Mesothelial cell of epicardium (in vitro differentiated cells): ENCODE results near the gene BBS7. TPM values are rescaled to one million over a fixed set of nuclear protein-coding genes. Genes with fewer than 3 reads are reported as not detected.

Source experiments
- DNase-seq, 2 experiments: peaks; one replicate each; pipeline ENCODE4 v3.0.0; 2021; ENCODE audit warnings: low spot score in 2 of 2; ENCODE audit not compliant: unreplicated experiment in 2 of 2
- H3K27ac Mint-ChIP-seq: 2 replicates; pipeline ENCODE4 v1.8.0; 2021; ENCODE audit warnings: mixed read lengths
- H3K27me3 Mint-ChIP-seq: 2 replicates; pipeline ENCODE4 v1.8.0; 2021; ENCODE audit warnings: low read depth, mixed read lengths
- H3K36me3 Mint-ChIP-seq: 2 replicates; pipeline ENCODE4 v1.8.0; 2021; ENCODE audit warnings: mixed read lengths
- H3K4me1 Mint-ChIP-seq: 2 replicates; pipeline ENCODE4 v1.8.0; 2021; ENCODE audit warnings: mixed read lengths
- H3K4me3 Mint-ChIP-seq: 2 replicates; pipeline ENCODE4 v1.8.0; 2021; ENCODE audit warnings: mild to moderate bottlenecking, moderate library complexity, mixed read lengths
- H3K9me3 Mint-ChIP-seq: 2 replicates; pipeline ENCODE4 v1.8.0; 2021; ENCODE audit warnings: mixed read lengths
- total RNA-seq: library from RNA; stranded (reverse); gene quantifications from 3 replicates; pipeline ENCODE4 v1.2.1, GENCODE V29; 2021
- TF ChIP-seq, protein P1 (sequence below): fragments of 200-600 bp; sonication (generic); IDR thresholded peaks from one replicate; pipeline ENCODE4 v1.5.0; 2021; ENCODE audit warnings: antibody characterized with exemption; ENCODE audit not compliant: unreplicated experiment

BBS7 gene
- total RNA-seq, 1 donor from 2014 or later, result 21.2 TPM

DNA sequence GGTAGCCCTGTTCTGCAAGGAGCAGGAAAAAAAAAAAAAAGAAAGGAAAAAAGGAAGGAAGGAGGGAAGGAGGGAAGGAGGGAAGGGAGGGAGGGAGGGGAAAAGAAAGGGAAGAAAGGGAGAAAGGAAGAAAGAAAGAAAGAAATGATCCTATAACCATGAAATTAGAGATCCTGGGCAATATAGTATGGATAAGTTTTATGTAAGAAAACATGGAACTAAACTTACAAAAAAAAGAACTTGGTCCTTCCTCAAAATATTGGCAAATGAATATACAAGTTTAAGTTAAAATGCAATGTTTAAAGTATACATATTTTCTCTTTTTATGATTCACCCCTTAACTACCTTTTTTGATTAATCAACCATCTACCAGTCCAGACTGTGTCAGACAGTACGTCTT, 18.9 kb downstream of the BBS7 start:
- peaks cover 14% of the 10 kb centered on the region for H3K36me3 Mint-ChIP-seq
- no peak overlapping the region for H3K4me3 Mint-ChIP-seq
- TF ChIP-seq, protein P1, sequence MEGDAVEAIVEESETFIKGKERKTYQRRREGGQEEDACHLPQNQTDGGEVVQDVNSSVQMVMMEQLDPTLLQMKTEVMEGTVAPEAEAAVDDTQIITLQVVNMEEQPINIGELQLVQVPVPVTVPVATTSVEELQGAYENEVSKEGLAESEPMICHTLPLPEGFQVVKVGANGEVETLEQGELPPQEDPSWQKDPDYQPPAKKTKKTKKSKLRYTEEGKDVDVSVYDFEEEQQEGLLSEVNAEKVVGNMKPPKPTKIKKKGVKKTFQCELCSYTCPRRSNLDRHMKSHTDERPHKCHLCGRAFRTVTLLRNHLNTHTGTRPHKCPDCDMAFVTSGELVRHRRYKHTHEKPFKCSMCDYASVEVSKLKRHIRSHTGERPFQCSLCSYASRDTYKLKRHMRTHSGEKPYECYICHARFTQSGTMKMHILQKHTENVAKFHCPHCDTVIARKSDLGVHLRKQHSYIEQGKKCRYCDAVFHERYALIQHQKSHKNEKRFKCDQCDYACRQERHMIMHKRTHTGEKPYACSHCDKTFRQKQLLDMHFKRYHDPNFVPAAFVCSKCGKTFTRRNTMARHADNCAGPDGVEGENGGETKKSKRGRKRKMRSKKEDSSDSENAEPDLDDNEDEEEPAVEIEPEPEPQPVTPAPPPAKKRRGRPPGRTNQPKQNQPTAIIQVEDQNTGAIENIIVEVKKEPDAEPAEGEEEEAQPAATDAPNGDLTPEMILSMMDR, result no peak

DNA sequence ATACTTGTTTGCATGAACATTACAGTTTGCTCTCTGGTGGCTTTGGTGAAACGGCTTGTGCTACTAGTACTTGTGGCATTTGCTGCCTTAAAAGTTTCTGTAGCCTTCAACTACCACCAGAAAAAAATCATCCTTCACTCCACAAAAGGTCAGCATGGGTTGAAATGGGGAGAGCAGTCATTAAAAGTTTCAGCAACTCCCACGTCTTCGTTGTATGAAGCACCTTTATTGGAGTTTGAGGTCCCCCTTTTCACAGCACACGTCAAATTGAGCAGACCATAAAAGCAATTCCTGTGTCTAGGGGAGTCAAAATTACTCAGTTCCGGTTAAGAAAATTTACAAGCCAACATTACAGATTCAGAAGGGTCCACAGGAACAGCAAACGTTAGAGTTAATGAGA, 23.6 kb downstream of the BBS7 start:
- Mint-ChIP-seq H3K36me3 (peaks cover 21% of the 10 kb centered on the region), H3K9me3 (no peaks in the 10 kb centered on the region), H3K27ac (no peak overlapping the region), H3K4me3 (no peak overlapping the region), H3K4me1 (no peaks in the 10 kb centered on the region), H3K27me3 (no peaks in the 10 kb centered on the region)
- TF ChIP-seq, protein P1, result no peak
- no peak for DNase-seq

More for the DNA sequence above, 18.9 kb downstream of the BBS7 start:
- Mint-ChIP-seq H3K27me3 (no peaks in the 10 kb centered on the region), H3K27ac (no peak overlapping the region), H3K4me1 (no peaks in the 10 kb centered on the region), H3K9me3 (no peaks in the 10 kb centered on the region)
- no peak for DNase-seq

DNA sequence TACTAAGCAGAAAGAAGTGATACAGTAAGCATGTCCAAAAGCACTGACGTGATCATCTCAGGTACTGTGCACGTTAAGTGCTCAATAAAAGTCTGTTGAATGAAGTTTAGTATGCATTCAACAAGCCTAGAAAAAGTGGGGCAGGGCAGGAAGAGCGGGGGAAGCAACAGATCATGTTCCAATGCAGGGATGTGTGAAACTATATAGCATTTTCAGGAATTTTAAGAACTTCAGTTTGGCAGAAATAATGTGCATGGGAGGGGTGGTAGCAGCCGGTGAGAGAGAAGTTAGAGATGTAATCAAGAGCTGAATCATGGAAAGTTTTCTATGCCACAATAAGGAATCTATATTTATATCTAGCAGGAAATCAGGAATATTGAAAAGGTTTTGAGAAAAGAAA, 27.4 kb downstream of the BBS7 start:
- Mint-ChIP-seq H3K4me3 (no peak overlapping the region), H3K36me3 (peaks cover 31% of the 10 kb centered on the region), H3K4me1 (no peaks in the 10 kb centered on the region), H3K9me3 (no peaks in the 10 kb centered on the region), H3K27ac (no peak overlapping the region), H3K27me3 (no peaks in the 10 kb centered on the region)
- TF ChIP-seq, protein P1, result no peak
- no peak for DNase-seq

DNA sequence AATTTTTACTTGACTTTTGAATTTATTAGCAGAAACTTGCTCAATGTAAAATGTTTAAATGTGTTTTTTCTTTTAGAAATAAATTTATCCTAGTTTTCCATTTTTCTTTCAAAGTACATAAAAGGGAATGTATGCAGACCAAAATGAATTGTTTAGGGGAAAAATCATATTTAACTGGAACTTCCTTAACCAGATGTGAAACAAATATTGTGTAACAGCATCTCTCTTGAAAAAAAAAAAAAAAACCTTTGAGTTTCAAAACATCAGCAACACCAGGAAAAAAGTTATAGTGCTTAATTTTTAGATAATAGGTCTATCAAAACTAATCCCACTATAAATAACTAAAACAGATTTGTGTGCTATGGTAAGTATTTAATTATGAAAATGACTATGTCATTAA, 32.1 kb downstream of the BBS7 start:
- no peaks in the 10 kb centered on the region for H3K27me3 Mint-ChIP-seq
- H3K9me3 Mint-ChIP-seq, result peaks cover 2% of the 10 kb centered on the region
- peaks cover 22% of the 10 kb centered on the region for H3K36me3 Mint-ChIP-seq
- no peak overlapping the region for H3K4me3 Mint-ChIP-seq
- H3K27ac Mint-ChIP-seq, result no peak overlapping the region
- no peaks in the 10 kb centered on the region for H3K4me1 Mint-ChIP-seq
- TF ChIP-seq, protein P1, result no peak
- no peak for DNase-seq

DNA sequence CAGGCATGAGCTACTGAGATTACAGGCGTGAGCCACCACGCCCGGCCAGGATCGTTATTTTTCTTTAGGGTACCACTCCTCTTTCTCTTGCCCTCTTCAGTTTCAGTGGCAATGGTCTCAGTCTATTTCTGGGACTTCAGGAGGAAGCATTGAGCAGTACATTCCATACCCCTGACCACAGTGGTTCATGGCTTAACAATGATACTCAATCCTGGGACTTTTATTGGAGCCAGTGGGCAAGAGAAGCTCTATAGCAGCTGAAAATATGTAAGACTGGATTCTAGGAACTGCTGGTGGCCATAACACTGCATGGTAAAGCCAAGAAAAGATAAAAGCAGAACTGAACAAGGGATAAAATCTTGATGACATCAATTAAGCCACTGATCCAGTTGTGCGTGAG, 40.8 kb downstream of the BBS7 start:
- Mint-ChIP-seq H3K27ac (no peak overlapping the region), H3K36me3 (no peaks in the 10 kb centered on the region), H3K27me3 (no peaks in the 10 kb centered on the region), H3K9me3 (no peaks in the 10 kb centered on the region), H3K4me3 (no peak overlapping the region), H3K4me1 (no peaks in the 10 kb centered on the region)
- no peak for DNase-seq
- TF ChIP-seq, protein P1, result no peak

DNA sequence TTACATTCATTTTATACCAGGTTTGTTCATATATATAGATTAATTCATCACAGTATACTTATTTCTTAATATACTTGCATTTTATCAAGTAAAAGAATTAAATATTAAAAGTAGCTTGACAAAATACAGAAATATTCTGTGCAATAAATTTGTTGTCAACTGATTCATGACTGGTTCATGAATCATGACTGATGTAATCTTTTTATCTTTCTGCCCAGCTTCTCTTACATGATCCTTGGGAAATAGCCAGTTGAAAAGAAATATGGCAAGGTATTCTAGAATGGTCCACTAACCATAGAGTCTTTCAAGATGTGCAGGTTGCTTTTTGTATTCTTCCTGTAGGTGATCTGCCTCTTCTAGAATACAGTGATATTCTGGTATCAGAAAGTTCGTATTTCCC, 42.4 kb downstream of the BBS7 start:
- Mint-ChIP-seq H3K36me3 (no peaks in the 10 kb centered on the region), H3K9me3 (no peaks in the 10 kb centered on the region), H3K4me3 (no peak overlapping the region), H3K27me3 (no peaks in the 10 kb centered on the region), H3K4me1 (peaks cover 2% of the 10 kb centered on the region), H3K27ac (no peak overlapping the region)
- no peak for DNase-seq
- TF ChIP-seq, protein P1, result no peak
